Measurements from ENCODE around the gene PM20D1. TPM values are rescaled to one million over a fixed set of nuclear protein-coding genes. Genes with fewer than 3 reads are reported as not detected.

PM20D1 gene
- total RNA-seq, 2 donors from 2014 or later = 0.14 TPM; not detected in 1

DNA sequence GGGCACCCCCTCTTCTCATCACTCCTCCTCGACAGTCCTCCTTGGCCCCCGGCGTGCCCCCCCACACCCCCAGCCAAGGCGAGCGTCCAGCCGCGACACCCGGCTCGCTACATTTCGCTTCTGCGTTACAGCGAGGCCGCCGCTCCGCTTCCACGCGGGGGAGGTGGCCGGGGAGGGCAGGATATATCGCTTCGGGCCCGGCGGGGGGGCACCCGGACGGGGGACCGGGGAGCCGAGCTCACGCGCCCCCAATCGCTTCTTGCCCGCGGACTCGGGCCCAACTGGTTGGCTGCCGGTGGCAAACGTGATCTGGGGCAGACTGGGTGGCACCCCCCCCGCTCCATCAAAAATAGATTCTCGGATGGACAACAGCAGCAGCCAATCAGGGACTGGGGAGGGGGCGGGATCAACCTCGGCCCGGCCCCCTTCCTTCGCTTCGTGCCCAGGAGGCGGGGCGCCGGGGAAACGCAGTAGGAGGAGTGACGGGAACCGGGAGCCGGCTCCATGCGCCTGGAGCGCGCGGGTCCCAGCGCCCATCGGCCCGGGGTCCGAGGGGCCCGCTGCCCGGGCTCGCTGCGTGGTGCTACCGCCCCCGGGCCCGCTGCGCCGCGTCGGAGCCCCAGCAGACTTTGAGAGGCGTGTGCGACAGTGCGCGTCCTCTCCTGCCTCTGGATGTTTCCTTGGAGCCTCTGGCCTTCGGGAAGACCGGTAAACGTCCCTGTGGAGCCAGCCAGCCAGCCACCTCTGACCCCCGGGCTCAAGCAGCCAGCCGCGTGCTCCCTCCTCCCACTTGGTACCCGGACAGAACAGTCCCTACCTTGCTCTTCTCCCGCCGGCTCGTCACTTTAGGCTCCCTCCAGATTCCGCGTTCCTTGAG, 36.8 kb downstream of the PM20D1 start, which contains the start of gene SLC41A1:
Gene SLC41A1, minus strand, starts transcription at position 321 of the 877 bp plus-strand sequence. CDS start 2,757 bp downstream, outside the sequence.
- TF ChIP-seq, protein P1, sequence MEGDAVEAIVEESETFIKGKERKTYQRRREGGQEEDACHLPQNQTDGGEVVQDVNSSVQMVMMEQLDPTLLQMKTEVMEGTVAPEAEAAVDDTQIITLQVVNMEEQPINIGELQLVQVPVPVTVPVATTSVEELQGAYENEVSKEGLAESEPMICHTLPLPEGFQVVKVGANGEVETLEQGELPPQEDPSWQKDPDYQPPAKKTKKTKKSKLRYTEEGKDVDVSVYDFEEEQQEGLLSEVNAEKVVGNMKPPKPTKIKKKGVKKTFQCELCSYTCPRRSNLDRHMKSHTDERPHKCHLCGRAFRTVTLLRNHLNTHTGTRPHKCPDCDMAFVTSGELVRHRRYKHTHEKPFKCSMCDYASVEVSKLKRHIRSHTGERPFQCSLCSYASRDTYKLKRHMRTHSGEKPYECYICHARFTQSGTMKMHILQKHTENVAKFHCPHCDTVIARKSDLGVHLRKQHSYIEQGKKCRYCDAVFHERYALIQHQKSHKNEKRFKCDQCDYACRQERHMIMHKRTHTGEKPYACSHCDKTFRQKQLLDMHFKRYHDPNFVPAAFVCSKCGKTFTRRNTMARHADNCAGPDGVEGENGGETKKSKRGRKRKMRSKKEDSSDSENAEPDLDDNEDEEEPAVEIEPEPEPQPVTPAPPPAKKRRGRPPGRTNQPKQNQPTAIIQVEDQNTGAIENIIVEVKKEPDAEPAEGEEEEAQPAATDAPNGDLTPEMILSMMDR (IDR thresholded peaks at IDR 0.05) = no peak
- peak; percentile 90 for ATAC-seq (ENCODE audit: insufficient number of reproducible peaks, low FRiP score, low read depth)
- DNase-seq (ENCODE audit: low spot score) = peak; percentile 86
- Histone ChIP-seq H3K27ac (peak within 1 kb of the TSS; percentile 84 to 93), H3K9me3 (no peaks in the 10 kb centered on the region), H3K4me3 (peak within 1 kb of the TSS; percentile 90), H3K36me3 (no peaks in the 10 kb centered on the region), H3K27me3 (replicated peaks; ENCODE audit: insufficient read depth) (no peaks in the 10 kb centered on the region), H3K4me1 (ENCODE audit: control insufficient read depth in 1 of 2, low read depth in 2 of 2) (peaks cover 21 to 48% of the 10 kb centered on the region in 2 donors)

DNA sequence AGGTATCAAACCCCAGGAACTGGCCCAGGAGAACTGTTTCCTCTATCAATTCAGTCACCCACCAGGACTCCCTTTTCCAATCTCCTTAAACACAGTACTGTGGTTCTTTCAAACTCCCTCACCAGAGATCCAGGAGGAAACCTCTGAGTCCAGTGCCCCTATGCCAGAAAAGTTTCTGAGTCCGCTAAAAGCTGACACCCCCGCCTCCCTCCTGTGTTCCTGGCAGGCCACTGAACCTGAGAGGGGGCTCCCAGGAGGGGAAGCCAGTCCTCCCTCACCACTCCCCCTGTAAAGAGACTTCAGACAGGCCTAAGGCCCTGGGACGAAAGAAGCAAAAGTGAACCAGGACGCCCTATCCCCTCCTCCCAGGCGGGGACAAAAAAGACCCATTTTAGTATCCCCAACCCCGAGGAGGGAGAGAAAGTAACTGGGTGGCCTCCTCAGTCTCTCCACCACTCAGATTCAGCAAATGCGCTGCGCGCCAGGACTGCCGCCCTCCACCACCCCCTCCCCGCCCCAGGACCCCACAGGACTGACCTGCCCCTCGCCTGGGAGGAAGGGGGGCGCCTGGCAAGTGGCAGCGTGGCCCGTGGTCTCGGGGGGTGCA, 37.6 kb downstream of the PM20D1 start:
- Histone ChIP-seq H3K9me3 (no peaks in the 10 kb centered on the region), H3K36me3 (no peaks in the 10 kb centered on the region), H3K4me1 (ENCODE audit: control insufficient read depth in 1 of 2, low read depth in 2 of 2) (peaks cover 21 to 56% of the 10 kb centered on the region in 2 donors), H3K4me3 (peak overlapping the region; percentile 90), H3K27me3 (replicated peaks; ENCODE audit: insufficient read depth) (no peaks in the 10 kb centered on the region), H3K27ac (peak overlapping the region; percentile 84 to 93)
- DNase-seq (ENCODE audit: low spot score) = no peak
- TF ChIP-seq, protein P1 (IDR thresholded peaks at IDR 0.05) = no peak
- ATAC-seq (ENCODE audit: insufficient number of reproducible peaks, low FRiP score, low read depth) = no peak

DNA sequence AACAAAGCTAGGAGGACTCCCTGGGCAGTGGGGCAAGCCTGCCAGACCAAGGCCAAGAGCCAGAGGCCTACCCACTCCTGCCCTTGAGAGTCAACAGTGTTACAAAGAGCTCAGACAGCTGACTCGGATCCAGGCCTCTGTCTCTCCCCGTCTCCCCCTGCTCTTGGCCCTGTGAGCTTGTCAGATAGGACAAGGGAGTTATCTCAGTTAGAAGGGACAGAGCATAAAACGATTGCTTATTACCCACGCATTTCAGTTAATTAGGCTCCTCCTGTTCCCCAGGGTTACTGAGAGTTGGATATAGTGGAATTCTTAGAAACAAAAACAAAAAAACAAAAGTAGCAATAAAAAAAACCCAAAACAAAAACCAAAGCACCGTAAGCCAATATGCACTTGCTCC, 38.3 kb downstream of the PM20D1 start:
- Histone ChIP-seq H3K27me3 (replicated peaks; ENCODE audit: insufficient read depth) (no peaks in the 10 kb centered on the region), H3K4me1 (ENCODE audit: control insufficient read depth in 1 of 2, low read depth in 2 of 2) (peaks cover 24 to 63% of the 10 kb centered on the region in 2 donors), H3K27ac (peak overlapping the region; percentile 84 to 93), H3K36me3 (no peaks in the 10 kb centered on the region), H3K9me3 (no peaks in the 10 kb centered on the region), H3K4me3 (peak overlapping the region; percentile 90)
- TF ChIP-seq, protein P1 (IDR thresholded peaks at IDR 0.05) = no peak
- ATAC-seq (ENCODE audit: insufficient number of reproducible peaks, low FRiP score, low read depth) = no peak
- no peak for DNase-seq (ENCODE audit: low spot score)

DNA sequence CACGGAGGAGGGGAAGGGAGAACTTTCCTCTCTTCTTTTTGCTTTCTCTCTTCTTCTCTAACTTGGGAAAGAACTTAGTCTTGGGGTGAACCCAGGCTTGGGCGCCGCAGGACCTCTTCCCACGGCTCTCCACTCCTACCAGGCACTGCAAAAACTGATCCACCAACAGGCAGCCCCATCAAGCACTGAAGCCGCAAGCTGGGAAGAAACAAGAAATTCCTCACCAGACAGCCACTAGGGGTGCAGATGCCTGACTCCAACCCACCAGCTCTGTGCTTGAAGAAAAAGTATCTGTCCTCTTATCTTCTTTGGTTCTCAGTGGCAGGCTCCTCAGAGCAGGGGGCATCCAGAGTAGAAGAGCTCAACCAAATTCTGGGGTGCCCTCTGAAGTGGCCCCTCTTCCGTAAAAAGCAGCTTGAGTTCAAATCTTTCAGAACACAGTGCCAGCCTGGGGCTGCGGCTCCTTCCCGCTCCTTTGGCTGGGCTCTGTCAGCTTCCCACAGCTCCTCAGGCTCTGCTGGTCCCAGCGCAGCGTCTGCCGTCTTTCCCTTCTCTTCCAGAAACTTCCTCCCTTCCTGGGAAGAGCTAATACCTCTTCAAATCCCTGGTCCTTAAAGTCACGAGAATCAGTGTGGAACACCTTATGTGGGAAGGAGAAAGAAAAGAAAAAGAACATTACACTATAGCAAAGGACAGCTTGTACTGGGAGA, 39.3 kb downstream of the PM20D1 start:
- no peaks in the 10 kb centered on the region for H3K9me3 ChIP-seq
- H3K27ac ChIP-seq = peak overlapping the region; percentile 5 to 26
- DNase-seq (ENCODE audit: low spot score) = no peak
- no peaks in the 10 kb centered on the region for H3K27me3 ChIP-seq (replicated peaks; ENCODE audit: insufficient read depth)
- TF ChIP-seq, protein P1 (IDR thresholded peaks at IDR 0.05) = peak; percentile 40
- no peaks in the 10 kb centered on the region for H3K36me3 ChIP-seq
- no peak for ATAC-seq (ENCODE audit: insufficient number of reproducible peaks, low FRiP score, low read depth)
- H3K4me3 ChIP-seq = peak overlapping the region; percentile 90
- H3K4me1 ChIP-seq (ENCODE audit: control insufficient read depth in 1 of 2, low read depth in 2 of 2) = peaks cover 31 to 73% of the 10 kb centered on the region in 2 donors

Data from thoracic aorta (tissue), 2 donors.